Head of caudate nucleus (tissue), 42 donors: Measurements from ENCODE around the gene PAF1.
"Not testable (repeated sequence)": the region's sequence is repeated elsewhere in the genome, so short reads cannot be mapped to it uniquely, and the experiment has no call there.

Source experiments
- DNase-seq, 42 donors: peaks; one replicate each; pipeline versions ENCODE4 v3.0.0 to v3.0.0-alpha.2; 2020 to 2021; ENCODE audit warnings: mixed read lengths in 7 of 42
- intact Hi-C: fragments of 100-400 bp; cut with DNase I; formaldehyde crosslinking; loops from one replicate; pipeline ENCODE4 v1.15.0; 2022

PAF1 gene

DNA sequence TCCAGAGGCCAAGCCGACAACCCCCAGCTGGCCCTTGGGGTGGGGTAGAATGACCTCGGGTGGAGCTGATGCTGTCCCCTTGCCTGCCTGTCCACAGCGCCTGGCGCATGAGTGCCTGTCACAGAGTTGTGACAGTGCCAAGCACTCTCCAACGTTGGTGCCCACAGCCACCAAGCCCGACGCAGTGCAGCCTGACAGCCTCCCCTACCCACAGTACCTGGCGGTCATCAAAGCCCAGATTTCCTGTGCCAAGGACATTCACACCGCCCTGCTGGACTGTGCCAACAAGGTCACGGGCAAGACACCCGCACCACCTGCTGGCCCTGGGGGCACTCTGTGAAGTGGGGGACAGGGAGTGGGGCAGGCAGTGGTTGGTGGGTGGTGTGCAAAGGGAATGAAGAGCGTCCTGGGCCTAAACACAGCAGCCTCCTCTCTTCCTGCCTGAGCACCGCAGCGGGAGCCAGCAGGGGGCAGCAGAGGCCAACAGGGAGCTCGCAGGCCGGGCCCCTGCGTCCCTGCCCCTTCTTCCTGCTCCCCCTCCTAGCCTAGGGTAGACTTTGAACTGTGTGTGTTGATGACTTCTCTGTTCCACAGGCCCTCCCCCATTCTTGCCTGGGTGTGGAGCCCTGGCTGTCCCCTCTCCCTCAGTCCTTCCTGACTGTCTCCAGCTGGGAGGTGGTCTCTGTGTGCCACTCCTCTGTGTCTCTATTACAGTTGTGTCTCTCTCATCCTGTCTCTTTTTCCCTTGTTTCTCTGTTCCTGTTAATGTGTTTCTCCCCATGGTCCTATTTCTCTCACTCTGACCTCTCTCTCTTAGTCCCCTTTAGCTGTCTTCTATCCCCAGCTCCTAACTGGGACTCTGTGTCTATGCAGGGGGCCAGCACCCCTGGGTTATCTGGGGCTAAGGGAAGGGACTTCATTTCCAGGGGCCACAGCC, 6.7 kb upstream of the PAF1 start:
- intact Hi-C loops = loop anchor here (5.0 to 10.0 kb wide), 2 partner anchors 53 to 135 kb away; partner anchors contain the start of genes EID2B and SAMD4B

DNA sequence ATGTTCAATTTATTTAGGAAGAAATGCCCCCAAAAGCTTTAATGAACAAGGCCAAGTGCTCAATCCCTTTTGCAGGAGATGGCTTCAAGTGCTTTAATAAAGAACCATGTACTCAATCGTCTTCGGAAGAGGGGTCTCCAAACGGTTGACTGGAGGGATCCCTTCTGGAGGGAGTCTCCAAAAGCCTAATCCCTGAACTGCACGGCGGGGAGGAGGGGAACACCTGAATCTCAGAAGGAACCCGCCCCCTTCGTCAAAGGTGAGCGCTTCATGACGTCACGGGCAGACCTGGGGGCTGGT, 505 bp downstream of the PAF1 start:
- intact Hi-C loops = loop anchor here (10.0 kb wide), 1 partner anchor 46 kb away; the partner anchor contains the start of gene SAMD4B
- DNase-seq = peak in 28 of 42 donors; percentile 67 to 92 (median 82)

More for the DNA sequence above, 6.7 kb upstream of the PAF1 start:
- DNase-seq = peak; percentile 70 to 94 (median 86)

DNA sequence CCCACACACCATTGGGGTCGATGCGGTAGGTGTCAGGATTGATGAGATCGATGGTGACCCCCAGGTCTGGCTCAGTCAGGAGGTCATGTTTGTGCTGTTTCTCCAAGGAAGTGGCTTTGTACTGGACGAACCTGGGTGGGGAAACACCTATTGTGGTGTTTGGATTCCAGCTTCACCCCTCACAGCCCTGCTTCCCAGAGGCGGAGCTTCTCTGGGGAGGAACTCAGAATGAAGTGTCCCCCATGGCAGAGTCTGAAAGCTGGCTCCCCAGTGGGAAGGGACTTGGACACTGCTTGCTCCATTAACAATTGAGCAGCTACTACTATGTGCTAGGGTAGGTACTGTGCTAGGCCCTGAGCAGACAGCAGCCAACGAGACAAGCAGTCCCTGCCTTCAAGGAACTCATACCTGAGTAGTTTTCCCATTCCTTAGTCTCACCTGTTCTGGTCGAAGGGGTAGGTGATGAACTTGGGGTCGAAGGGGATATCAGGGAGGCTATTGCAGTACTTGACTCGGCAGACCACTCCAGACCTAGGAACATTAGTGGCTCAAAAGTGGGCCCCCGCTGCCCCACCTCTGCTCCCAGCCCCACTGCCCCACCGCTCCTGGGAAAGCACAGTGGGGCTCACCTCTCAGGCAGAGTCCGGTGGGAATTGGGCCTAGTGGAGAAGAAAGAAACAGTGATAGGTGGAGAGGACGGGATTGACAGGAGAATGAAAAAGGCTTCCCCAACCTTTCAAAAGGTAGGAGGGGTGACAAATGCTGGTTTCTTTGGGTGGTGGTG, 1.1 kb downstream of the PAF1 start:
- intact Hi-C loops = loop anchor here (10.0 kb wide), 1 partner anchor 45 kb away; the partner anchor contains the start of gene SAMD4B
- no peak for DNase-seq

DNA sequence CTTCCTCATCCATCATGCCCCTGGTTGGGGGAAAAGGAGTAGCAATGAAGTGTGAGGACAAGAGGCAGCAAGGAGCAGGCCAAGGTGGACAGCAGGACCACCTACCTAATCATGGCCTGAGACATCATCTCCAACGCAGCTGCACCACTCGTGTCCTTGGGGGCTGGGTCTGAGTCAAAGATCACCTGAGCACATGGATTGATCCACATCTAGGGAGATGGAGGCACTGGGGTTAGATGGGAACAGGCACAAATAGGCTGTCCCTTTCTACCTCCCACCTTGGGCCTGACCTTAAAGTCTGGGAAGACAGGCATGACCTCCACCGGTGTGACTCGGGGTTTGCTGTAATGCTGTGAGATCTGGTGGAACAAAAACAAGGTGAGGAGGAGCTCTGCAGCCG, 2.2 kb downstream of the PAF1 start:
- no peak for DNase-seq
- intact Hi-C loops = no loop called here

GRCh38 chr19:39386557-39386956, 4.3 kb downstream of the PAF1 start:
- intact Hi-C loops = no loop called here
- DNase-seq = no peak

DNA sequence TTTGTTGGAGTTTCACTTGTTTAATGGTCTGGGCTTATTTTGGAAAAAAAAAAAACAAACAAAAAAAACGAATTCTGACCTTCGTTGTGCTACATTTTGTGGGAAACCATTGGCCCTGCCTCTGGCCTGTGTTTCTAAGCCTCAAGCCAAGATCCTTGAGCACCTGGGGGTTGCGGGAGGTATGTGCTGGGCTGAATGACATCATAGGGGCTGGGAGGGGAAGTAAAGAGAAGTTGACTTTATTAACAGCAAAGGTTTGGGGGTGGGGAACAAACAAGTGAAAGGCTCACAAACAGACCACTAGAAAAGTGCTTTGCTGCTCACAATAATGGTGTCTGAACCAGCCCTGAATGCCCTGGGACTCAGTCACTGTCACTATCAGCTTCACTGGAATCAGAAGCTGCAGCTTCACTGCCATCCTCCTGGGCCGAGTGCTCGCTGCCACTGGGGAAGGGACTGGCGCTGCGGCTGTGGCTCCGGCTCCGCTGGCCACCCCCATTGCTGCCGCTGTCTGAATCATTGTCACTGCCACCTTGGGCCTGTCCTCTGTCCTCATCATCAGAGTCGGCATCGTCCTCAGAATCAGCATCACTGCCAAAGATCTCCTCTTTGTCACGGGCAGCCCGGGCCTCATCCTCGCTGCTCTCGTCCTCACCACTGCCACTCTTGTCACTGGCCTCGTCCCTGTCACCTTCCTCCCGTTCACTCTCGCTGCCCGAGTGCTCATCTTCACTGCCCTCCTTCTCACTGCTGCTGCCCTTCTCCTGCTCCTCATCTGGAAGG, 5.1 kb downstream of the PAF1 start:
- no peak for DNase-seq
- intact Hi-C loops = no loop called here

DNA sequence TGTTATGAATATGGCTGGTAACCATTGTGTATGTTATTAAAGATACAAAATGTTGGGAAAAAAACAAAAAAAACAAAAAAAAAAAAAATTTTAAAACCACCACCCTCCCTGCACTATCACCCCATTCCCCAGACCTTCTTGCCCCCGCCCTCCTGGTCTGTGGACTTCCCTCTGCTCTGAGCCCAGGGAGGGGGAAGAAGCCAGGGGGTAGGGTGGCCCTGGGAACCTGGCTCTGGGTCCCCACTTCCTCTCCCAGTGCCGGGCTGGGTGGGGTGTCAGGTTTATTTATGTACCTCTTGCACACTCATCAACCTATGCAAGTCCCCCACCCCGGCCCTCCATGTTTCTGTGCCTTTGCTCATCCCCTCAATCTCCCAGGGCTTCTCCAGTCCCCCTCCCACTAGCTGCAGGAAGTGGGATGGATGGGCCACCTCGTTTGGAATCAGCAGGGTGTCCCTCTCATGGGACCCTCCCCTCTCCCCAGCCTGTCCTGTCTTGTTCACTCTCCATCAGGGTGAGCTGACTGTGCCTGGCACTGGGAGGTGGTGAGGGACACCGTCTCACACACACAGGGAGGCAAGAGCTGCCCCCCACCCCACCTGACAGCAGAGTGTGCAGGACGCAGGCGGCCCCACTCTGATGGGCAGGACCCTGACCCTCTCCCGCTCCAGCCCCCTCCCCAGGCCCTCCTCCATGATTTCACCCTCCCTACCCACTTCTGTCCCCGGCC, 5.9 kb downstream of the PAF1 start:
- intact Hi-C loops = no loop called here
- no peak for DNase-seq

- intact Hi-C loops = no loop called here
Observed at GRCh38 chr19:39382991-39383828, 7.7 kb downstream of the PAF1 start.

DNA sequence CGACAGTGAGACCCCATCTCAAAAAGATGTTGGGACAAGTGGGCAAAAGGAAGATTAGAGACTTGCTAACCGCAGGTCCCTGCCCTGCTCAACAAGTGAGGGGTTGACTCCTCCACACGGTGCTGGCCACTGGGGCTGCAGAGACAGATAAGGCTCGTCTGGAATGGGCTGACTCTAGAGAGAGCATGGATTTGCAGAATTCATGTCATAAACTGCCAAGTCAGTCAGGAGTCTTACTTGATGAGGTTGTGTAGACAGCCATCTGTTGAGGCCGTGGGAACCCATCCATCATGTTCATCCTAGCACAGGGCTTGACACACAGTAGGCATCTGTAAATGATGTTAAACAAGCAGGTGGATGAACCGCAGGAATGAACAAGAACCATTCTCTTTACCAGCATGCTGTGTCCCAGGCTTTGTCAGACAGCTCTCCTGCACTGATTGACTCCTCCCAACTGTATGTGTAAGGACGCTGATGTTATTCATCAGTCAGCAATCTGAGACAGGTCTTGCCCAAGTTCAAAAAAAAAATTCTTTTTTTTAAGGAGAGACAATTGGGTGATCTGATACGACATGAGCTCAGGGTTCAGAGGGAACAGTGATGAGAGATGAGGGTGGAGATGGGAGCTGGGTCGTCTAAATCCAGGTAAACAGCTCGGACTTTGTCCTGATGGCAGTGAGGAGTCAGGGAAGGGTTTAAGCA, 8.8 kb downstream of the PAF1 start:
- intact Hi-C loops = no loop called here
- DNase-seq = no peak

More at GRCh38 chr19:39382991-39383828, 7.7 kb downstream of the PAF1 start:
- DNase-seq = no peak

- intact Hi-C loops = no loop called here
- no peak for DNase-seq
Observed at GRCh38 chr19:39380521-39381502, 10.1 kb downstream of the PAF1 start.

DNA sequence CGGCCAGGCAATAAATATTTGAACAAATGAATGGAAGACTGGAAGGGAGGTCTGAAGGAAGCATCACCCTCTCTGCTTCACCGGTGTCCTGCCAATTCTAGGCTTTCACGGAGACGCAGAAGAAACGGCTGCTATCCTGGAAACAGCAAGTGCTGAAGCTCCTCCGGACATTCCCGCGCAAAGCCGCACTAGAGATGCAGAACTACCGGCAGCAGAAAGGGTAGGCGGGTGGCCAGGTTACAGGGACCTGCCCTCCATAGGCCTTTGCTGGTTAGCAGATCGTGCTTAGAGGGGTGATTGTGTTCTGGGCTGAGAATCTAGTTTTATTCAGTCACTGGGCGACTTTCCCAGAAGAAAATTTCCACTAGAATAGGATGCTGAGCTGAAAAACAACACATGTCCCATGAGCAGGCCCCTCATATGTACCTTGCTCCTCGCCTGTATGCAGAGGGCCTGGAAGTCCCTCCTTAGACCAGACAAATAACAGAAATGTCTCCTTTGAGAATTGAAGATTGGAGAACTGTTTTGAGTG, 11.0 kb downstream of the PAF1 start:
- peak in 2 of 42 donors; percentile 48 to 49 for DNase-seq
- intact Hi-C loops = no loop called here

DNA sequence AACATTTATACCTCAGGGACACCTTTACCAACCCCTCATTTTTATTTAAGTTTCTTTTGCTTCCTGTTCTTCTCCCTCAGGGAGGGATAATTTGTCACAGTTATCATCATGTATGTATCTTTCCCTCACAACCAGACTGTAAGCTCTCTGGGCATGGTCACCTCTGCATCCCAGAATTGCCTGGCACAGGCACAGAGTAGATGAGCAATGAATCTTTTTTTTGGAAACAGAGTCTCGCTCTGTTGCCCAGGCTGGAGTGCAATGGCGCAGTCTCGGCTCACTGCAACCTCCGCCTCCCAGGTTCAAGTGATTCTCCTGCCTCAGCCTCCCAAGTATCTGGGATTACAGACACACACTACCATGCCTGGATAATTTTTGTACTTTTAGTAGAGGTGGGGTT, 11.5 kb downstream of the PAF1 start:
- intact Hi-C loops, DNase-seq: not testable (repeated sequence)

DNA sequence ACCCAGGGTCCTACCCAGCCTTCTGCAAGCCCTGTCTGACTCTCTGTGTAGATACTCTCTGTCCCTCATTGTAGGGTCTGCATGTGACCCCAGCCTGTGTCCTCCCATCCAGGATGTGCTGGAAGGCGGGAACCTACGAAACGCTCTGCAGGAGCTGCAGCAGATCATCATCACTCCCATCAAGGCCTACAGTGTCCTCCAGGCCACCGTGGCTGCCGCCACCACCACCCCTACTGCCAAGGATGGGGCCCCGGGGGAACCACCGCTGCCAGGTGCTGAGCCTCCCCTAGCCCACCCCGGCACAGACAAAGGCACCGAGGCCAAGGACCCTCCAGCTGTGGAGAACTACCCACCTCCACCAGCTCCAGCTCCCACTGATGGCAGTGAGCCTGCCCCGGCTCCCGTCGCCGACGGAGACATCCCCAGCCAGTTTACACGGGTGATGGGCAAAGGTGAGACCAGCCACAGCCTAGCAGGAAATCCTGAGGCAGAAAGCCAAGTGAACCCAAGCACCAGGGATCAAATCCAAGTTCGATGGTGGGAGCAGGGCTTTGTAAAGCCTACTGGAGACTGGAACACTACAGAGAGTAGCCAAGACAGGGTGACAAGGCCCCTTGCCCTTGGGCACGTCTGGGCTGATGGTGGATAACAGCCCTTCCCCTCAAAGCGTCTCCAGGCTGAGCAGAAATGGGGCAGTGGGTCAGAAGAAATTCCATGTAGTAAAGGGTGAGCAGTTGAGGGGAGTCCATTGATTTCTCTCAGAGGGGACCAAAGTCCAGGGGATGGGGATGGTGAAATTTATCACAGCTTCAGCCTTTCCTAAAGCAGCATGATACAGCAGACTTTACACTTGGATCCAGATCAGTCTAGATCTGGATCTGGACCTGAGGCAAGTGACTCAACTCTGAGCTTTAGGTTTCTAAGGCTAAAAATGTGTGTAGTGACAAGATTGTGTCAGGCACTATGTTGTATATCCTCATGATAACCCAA, 13.2 kb downstream of the PAF1 start:
- DNase-seq = no peak
- intact Hi-C loops = no loop called here

- intact Hi-C loops = no loop called here
- DNase-seq = no peak
Observed at GRCh38 chr19:39375929-39376328, 15.0 kb downstream of the PAF1 start.
